PC-3 (cell line): ENCODE results near the gene TNNI3.

Experiments used
- EZH2 ChIP-seq: fragments of 300-600 bp; sonication (generic); IDR thresholded peaks from one replicate; pipeline ENCODE4 v1.6.1; 2017; ENCODE audit warnings: antibody characterized with exemption, mild to moderate bottlenecking, low read length; ENCODE audit not compliant: unreplicated experiment
- EZH2phosphoT487 ChIP-seq: fragments of 300-600 bp; sonication (generic); IDR thresholded peaks from 2 replicates; pipeline ENCODE4 v1.6.1; 2018; ENCODE audit warnings: mild to moderate bottlenecking, antibody characterized with exemption, low read length, borderline replicate concordance

- TF ChIP-seq EZH2phosphoT487 (no peak), EZH2 (no peak)
Measured at GRCh38 chr19:55175117-55175867, 17.8 kb upstream of the TNNI3 start.
